Measurements from ENCODE around the gene ZC3H11A. TPM values are rescaled to one million over a fixed set of nuclear protein-coding genes. Genes with fewer than 3 reads are reported as not detected.
"Not testable (repeated sequence)": the region's sequence is repeated elsewhere in the genome, so short reads cannot be mapped to it uniquely, and the experiment has no call there.

ZC3H11A gene
- total and polyA plus RNA-seq, 5 donors from 2014 or later = 34.4 to 78.1 (median 42.7) TPM

GRCh38 chr1:203791498-203791897, 3.9 kb upstream of the ZC3H11A start:
- Histone ChIP-seq H3K27me3 (ENCODE audit: control insufficient read depth, insufficient read depth, low read length) (no peaks in the 10 kb centered on the region), H3K4me3 (ENCODE audit: low read depth, low read length) (no peak overlapping the region), H3K36me3 (ENCODE audit: control insufficient read depth, insufficient read depth, low read length) (no peaks in the 10 kb centered on the region), H3K27ac (ENCODE audit: insufficient read depth, low read length, poor library complexity, severe bottlenecking) (no peak overlapping the region), H3K9me3 (ENCODE audit: control insufficient read depth in 2 of 2, low read length in 2 of 2) (no peaks in the 10 kb centered on the region), H3K4me1 (ENCODE audit: control insufficient read depth, insufficient read depth, low read length, poor library complexity, severe bottlenecking) (peaks cover 12% of the 10 kb centered on the region)
- ATAC-seq (ENCODE audit: low read depth in 2 of 2) = no peak
- DNase-seq = no peak
- Mint-ChIP-seq H3K27me3 (no peaks in the 10 kb centered on the region), H3K9me3 (no peaks in the 10 kb centered on the region), H3K4me3 (peak overlapping the region in 1 of 4 donors; percentile 27), H3K4me1 (peaks cover 4 to 15% (median 10%) of the 10 kb centered on the region in 4 donors), H3K27ac (no peak overlapping the region), H3K36me3 (peaks cover 6% of the 10 kb centered on the region)

GRCh38 chr1:203792486-203792885, 2.9 kb upstream of the ZC3H11A start:
- H3K36me3 Mint-ChIP-seq = peaks cover 12% of the 10 kb centered on the region
- no peaks in the 10 kb centered on the region for H3K9me3 ChIP-seq (ENCODE audit: control insufficient read depth in 2 of 2, low read length in 2 of 2)
- H3K27me3 ChIP-seq (ENCODE audit: control insufficient read depth, insufficient read depth, low read length) = no peaks in the 10 kb centered on the region
- H3K27ac ChIP-seq (ENCODE audit: insufficient read depth, low read length, poor library complexity, severe bottlenecking) = no peak overlapping the region
- H3K9me3 Mint-ChIP-seq = no peaks in the 10 kb centered on the region
- no peaks in the 10 kb centered on the region for H3K27me3 Mint-ChIP-seq
- H3K27ac Mint-ChIP-seq = peak overlapping the region in 1 of 3 donors; percentile 32
- H3K4me1 ChIP-seq (ENCODE audit: control insufficient read depth, insufficient read depth, low read length, poor library complexity, severe bottlenecking) = peaks cover 22% of the 10 kb centered on the region
- no peak overlapping the region for H3K4me3 Mint-ChIP-seq
- no peak overlapping the region for H3K4me3 ChIP-seq (ENCODE audit: low read depth, low read length)
- H3K4me1 Mint-ChIP-seq = peaks cover 7 to 25% (median 19%) of the 10 kb centered on the region in 4 donors
- ATAC-seq (ENCODE audit: low read depth in 2 of 2) (no peak), DNase-seq (no peak)
- peaks cover 2% of the 10 kb centered on the region for H3K36me3 ChIP-seq (ENCODE audit: control insufficient read depth, insufficient read depth, low read length)

- H3K9me3 ChIP-seq (ENCODE audit: control insufficient read depth in 2 of 2, low read length in 2 of 2); H3K4me3 ChIP-seq (ENCODE audit: low read depth, low read length); H3K4me3 Mint-ChIP-seq; ATAC-seq (ENCODE audit: low read depth in 2 of 2); H3K27me3 Mint-ChIP-seq; H3K27ac ChIP-seq (ENCODE audit: insufficient read depth, low read length, poor library complexity, severe bottlenecking); H3K27me3 ChIP-seq (ENCODE audit: control insufficient read depth, insufficient read depth, low read length); H3K9me3 Mint-ChIP-seq; DNase-seq; H3K36me3 ChIP-seq (ENCODE audit: control insufficient read depth, insufficient read depth, low read length): not testable (repeated sequence)
- peaks cover 8 to 36% (median 29%) of the 10 kb centered on the region in 4 donors for H3K4me1 Mint-ChIP-seq
- H3K36me3 Mint-ChIP-seq = peaks cover 22% of the 10 kb centered on the region
- peak overlapping the region in 1 of 3 donors; percentile 19 for H3K27ac Mint-ChIP-seq
- H3K4me1 ChIP-seq (ENCODE audit: control insufficient read depth, insufficient read depth, low read length, poor library complexity, severe bottlenecking) = peaks cover 29% of the 10 kb centered on the region
Measured at GRCh38 chr1:203793561-203793960, 1.9 kb upstream of the ZC3H11A start.

- H3K27me3 ChIP-seq (ENCODE audit: control insufficient read depth, insufficient read depth, low read length) = no peaks in the 10 kb centered on the region
- peaks cover 39% of the 10 kb centered on the region for H3K4me1 ChIP-seq (ENCODE audit: control insufficient read depth, insufficient read depth, low read length, poor library complexity, severe bottlenecking)
- H3K4me3 Mint-ChIP-seq = peak overlapping the region; percentile 85 to 100 (median 98)
- ATAC-seq (ENCODE audit: low read depth in 2 of 2) = no peak
- no peaks in the 10 kb centered on the region for H3K9me3 ChIP-seq (ENCODE audit: control insufficient read depth in 2 of 2, low read length in 2 of 2)
- H3K4me3 ChIP-seq (ENCODE audit: low read depth, low read length) = peak overlapping the region; percentile 77
- peaks cover 15 to 49% (median 41%) of the 10 kb centered on the region in 4 donors for H3K4me1 Mint-ChIP-seq
- peak overlapping the region; percentile 96 to 99 (median 97) for H3K27ac Mint-ChIP-seq
- peaks cover 14% of the 10 kb centered on the region for H3K36me3 ChIP-seq (ENCODE audit: control insufficient read depth, insufficient read depth, low read length)
- no peaks in the 10 kb centered on the region for H3K27me3 Mint-ChIP-seq
- no peak for DNase-seq
- peaks cover 27% of the 10 kb centered on the region for H3K36me3 Mint-ChIP-seq
- H3K27ac ChIP-seq (ENCODE audit: insufficient read depth, low read length, poor library complexity, severe bottlenecking) = peak overlapping the region; percentile 93
- no peaks in the 10 kb centered on the region for H3K9me3 Mint-ChIP-seq
Measured at GRCh38 chr1:203794764-203795440, 521 bp upstream of the ZC3H11A start.

GRCh38 chr1:203796236-203796605, 798 bp downstream of the ZC3H11A start:
- H3K36me3 Mint-ChIP-seq = peaks cover 27% of the 10 kb centered on the region
- ATAC-seq (ENCODE audit: low read depth in 2 of 2) (no peak), DNase-seq (peak; percentile 18 to 57 (median 36))
- Histone ChIP-seq H3K36me3 (ENCODE audit: control insufficient read depth, insufficient read depth, low read length) (peaks cover 14% of the 10 kb centered on the region), H3K4me1 (ENCODE audit: control insufficient read depth, insufficient read depth, low read length, poor library complexity, severe bottlenecking) (peaks cover 52% of the 10 kb centered on the region), H3K27me3 (ENCODE audit: control insufficient read depth, insufficient read depth, low read length) (no peaks in the 10 kb centered on the region), H3K27ac (ENCODE audit: insufficient read depth, low read length, poor library complexity, severe bottlenecking) (peak overlapping the region; percentile 93), H3K4me3 (ENCODE audit: low read depth, low read length) (peak overlapping the region; percentile 82), H3K9me3 (ENCODE audit: control insufficient read depth in 2 of 2, low read length in 2 of 2) (no peaks in the 10 kb centered on the region)
- H3K4me3 Mint-ChIP-seq = peak overlapping the region; percentile 85 to 100 (median 97)
- H3K27me3 Mint-ChIP-seq = no peaks in the 10 kb centered on the region
- peaks cover 23 to 61% (median 52%) of the 10 kb centered on the region in 4 donors for H3K4me1 Mint-ChIP-seq
- H3K9me3 Mint-ChIP-seq = no peaks in the 10 kb centered on the region
- peak overlapping the region; percentile 66 to 98 (median 97) for H3K27ac Mint-ChIP-seq

GRCh38 chr1:203797216-203797615, 1.8 kb downstream of the ZC3H11A start:
- H3K9me3 Mint-ChIP-seq = no peaks in the 10 kb centered on the region
- peak overlapping the region in 1 of 3 donors; percentile 68 for H3K27ac Mint-ChIP-seq
- DNase-seq = no peak
- peaks cover 33 to 71% (median 58%) of the 10 kb centered on the region in 4 donors for H3K4me1 Mint-ChIP-seq
- Histone ChIP-seq H3K4me3 (ENCODE audit: low read depth, low read length) (peak overlapping the region; percentile 82), H3K36me3 (ENCODE audit: control insufficient read depth, insufficient read depth, low read length) (peaks cover 17% of the 10 kb centered on the region), H3K4me1 (ENCODE audit: control insufficient read depth, insufficient read depth, low read length, poor library complexity, severe bottlenecking) (peaks cover 59% of the 10 kb centered on the region), H3K27ac (ENCODE audit: insufficient read depth, low read length, poor library complexity, severe bottlenecking) (no peak overlapping the region), H3K9me3 (ENCODE audit: control insufficient read depth in 2 of 2, low read length in 2 of 2) (no peaks in the 10 kb centered on the region), H3K27me3 (ENCODE audit: control insufficient read depth, insufficient read depth, low read length) (no peaks in the 10 kb centered on the region)
- H3K27me3 Mint-ChIP-seq = no peaks in the 10 kb centered on the region
- H3K36me3 Mint-ChIP-seq = peaks cover 27% of the 10 kb centered on the region
- peak overlapping the region; percentile 85 to 100 (median 97) for H3K4me3 Mint-ChIP-seq
- no peak for ATAC-seq (ENCODE audit: low read depth in 2 of 2)

GRCh38 chr1:203797948-203798655, 2.7 kb downstream of the ZC3H11A start:
- Histone ChIP-seq H3K4me3 (ENCODE audit: low read depth, low read length) (peak overlapping the region; percentile 82), H3K27me3 (ENCODE audit: control insufficient read depth, insufficient read depth, low read length) (no peaks in the 10 kb centered on the region), H3K9me3 (ENCODE audit: control insufficient read depth in 2 of 2, low read length in 2 of 2) (no peaks in the 10 kb centered on the region), H3K36me3 (ENCODE audit: control insufficient read depth, insufficient read depth, low read length) (peaks cover 21% of the 10 kb centered on the region), H3K27ac (ENCODE audit: insufficient read depth, low read length, poor library complexity, severe bottlenecking) (no peak overlapping the region), H3K4me1 (ENCODE audit: control insufficient read depth, insufficient read depth, low read length, poor library complexity, severe bottlenecking) (peaks cover 59% of the 10 kb centered on the region)
- no peak for ATAC-seq (ENCODE audit: low read depth in 2 of 2)
- no peaks in the 10 kb centered on the region for H3K9me3 Mint-ChIP-seq
- peaks cover 38 to 77% (median 61%) of the 10 kb centered on the region in 4 donors for H3K4me1 Mint-ChIP-seq
- H3K4me3 Mint-ChIP-seq = peak overlapping the region; percentile 85 to 100 (median 97)
- no peak overlapping the region for H3K27ac Mint-ChIP-seq
- H3K36me3 Mint-ChIP-seq = peaks cover 35% of the 10 kb centered on the region
- H3K27me3 Mint-ChIP-seq = no peaks in the 10 kb centered on the region
- no peak for DNase-seq
